Activated CD4-positive, alpha-beta T cell treated with anti-CD3 and anti-CD28 coated beads, Interleukin-2, Interleukin-4, amounts not matched to agents 100 ng/mL and 50 ng/mL, durations not matched to agents 16 hours and 8 hours (primary cell): ENCODE data around the gene VPREB1.
"Not testable (repeated sequence)": the region's sequence is repeated elsewhere in the genome, so short reads cannot be mapped to it uniquely, and the experiment has no call there.

Experiments
- DNase-seq: peaks from one replicate; pipeline ENCODE4 v3.0.0-alpha.2; 2020; ENCODE audit warnings: low spot score

Gene VPREB1

DNA sequence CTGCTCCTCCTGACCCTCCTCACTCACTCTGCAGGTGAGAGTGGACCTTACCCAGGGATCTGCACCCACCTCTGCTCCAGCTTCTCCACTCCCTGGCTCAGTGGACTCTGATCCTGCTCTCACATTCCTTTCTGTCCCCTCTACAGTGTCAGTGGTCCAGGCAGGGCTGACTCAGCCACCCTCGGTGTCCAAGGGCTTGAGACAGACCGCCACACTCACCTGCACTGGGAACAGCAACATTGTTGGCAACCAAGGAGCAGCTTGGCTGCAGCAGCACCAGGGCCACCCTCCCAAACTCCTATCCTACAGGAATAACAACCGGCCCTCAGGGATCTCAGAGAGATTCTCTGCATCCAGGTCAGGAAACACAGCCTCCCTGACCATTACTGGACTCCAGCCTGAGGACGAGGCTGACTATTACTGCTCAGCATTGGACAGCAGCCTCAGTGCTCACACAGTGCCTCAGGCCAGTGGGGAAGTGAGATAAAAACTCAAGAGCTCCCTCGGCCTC lies 29.7 kb upstream of the VPREB1 start:
- DNase-seq = no peak

DNA sequence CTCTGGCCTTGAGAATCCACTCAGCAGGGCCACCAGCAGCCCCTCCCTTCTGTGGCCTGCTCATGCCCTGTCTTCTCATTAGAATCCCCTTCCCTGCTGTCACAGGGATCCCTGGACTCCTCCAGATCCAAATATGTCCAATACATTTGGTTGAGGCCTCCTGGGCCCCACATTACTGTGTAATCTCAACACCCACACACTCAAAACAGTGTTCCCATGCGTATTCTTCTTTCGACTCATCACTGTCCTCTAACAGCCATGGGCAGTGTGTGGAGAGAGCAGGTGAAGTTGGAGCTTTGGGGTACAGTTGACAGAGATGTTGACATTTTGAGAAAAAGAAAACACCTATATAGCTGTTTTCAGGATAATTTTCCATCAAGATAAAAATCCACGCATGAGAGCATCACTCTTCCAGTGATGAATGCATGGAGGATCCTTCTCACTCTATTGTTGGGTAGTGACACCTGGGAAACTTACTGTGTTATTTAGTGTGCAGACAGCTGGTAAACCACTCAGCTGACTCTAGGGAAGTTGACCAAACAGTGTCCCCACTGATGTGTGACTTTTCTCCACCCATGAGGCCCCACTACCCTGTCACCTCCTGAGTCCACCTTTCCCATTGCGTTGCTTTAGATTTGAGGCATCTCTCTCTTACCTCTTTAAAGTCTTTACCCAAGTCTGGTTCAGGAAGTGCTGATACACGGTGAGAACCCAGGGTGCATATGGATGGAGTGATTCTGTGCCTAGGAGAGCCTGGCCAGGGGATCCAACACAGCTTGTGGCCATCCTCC lies 28.7 kb upstream of the VPREB1 start:
- peak; percentile 27 for DNase-seq

DNA sequence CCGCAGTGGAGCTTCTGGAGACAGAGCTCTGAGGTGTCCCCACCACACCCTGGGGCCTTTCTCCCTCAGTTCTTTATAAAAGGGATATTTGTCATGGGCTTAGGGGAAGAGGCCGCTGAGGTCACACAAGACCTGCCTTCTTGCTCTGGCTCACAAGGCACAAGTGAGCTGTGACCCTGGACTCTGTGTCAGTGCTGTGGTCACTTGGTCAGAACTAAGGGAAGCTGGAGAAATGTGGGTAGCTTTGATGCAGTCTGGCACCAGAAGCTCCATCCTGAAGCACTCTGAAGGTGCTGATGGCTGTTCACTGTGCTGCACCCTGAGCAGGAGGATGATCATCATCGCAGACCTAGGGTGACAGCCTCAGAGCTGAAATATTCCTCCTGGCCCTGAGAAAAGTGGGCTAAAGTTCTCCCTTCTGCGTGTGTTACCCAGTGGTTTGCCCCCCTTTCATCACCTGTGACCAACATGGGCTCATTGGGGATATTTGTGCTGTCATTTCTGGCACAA lies 28.1 kb upstream of the VPREB1 start:
- DNase-seq = no peak

DNA sequence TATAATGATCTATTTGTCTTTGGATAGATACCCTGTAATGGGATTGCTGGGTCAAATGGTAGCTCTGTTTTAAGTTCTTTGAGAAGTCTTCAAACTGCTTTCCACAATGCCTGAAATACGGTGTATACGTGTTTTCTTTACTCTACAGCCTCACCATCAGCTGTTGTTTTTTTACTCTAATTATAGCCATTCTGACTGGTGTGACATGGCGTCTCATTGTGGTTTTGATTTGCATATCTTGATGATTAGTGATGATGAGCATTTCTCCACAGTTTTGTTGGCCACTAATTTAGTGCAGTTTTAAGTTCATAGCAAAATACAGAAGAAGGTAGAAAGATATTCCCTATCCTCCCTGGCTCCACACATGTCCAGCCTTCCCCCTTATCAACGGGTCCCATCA lies 26.3 kb upstream of the VPREB1 start:
- no peak for DNase-seq

DNA sequence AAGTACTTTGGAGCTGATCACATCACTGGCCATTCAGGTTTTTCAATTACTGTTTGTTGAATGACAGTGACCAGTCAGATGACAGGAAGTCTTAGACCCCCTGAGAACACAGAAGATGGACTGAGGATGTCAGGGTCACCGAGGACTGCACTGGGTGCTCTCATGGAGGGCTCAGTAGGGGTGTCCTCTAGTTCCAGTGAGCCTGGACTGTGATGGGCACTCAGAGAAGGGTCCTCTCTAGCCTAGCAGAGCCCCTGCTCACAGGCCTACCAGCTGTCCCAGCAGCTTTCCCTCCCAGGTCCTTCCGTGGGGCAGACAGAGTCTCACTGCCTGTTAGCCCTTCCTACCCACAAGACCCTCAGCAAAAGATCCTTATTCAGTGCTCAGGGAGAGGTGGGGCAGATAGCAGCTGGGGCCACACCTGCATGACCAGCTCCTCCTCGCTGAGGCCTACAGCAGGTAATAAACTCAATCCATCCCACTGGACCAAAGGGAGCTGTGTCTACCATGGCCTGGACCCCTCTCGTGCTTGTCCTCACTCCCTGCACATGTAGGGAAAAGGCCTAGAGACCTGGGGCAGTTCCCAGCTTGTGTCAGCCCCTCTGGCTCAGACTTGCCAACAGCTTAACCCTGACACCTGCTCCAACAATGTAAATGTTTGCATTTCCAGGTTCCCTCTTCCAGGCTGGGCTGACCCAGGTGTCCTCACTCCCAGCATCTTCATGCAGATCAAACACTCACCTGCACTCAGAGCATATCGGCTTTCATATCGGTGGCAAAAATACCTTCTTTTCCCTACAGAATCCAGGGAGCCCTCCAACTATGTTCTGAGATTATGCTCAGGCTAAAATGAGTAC lies 25.2 kb upstream of the VPREB1 start:
- DNase-seq = no peak

DNA sequence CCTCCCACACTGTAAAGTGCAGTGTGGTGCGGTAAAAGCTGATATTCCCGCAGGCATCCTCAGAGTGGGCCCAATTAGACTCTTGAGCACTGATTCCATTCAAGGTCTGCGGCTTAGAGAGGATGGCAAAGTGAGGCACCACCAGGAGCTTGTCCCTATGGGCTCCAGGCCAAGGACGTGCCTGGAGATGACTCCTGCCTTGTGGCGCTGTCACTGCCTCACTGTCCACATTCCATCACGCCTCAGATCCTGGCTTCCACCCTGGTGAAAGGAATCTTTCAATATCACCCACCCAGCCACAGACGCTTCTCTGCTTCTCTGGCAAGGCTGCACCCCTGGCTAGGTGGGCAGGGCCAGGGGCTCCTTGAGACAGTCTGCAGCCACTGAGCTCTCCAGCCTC lies 23.5 kb upstream of the VPREB1 start:
- not testable (repeated sequence) for DNase-seq

DNA sequence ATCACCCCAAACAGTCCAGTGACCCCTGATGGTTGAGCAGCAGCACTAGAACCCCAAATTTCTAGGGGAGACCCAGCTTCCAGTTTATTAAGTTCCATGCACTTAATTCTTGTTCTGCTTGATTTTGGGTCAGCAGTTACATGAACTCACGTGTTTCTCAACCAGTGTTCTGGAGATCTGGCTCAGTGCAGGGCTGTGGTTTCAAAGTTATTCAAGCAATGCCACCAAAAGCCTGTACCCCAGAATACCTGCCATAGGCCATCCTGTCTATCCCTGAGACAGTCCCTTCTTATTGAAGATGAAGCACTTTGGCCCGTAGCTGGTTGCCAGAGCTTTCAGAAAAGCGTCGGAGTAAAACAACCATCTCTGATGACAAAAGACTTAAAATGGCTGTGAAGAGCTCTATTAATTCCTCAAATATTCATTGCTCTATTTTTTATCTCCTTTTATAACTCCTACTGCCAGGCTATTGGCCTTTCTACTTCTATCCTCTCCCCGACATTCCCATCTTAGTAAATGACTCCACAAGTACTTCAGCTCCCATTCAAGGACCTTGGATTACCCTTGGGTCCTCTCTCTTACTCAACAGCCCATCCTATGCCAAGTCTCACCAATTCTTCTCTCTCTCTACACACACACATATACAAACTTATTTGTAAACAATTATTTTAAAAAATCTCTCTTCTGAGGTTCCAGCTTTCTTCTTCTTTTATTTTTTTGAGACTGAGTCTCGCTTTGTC lies 18.0 kb upstream of the VPREB1 start:
- no peak for DNase-seq

DNA sequence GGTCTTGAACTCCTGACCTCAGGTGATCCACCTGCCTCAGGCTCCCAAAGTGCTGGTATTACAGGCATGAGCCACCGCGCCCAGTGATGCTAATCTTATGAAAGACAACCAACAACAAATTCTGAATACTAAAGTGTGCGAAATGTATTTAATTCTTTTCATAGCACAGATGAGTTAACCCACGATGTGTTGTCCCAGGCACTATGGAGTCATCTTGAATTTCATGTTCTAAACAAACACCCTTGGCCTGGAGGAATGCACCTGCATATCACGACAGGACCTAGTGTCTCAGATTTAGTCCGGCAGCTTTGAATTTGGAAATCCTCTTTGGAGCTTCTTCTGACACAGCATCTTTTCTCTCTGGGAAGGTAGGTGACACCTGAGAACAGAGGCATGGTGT lies 16.2 kb upstream of the VPREB1 start:
- DNase-seq = no peak

DNA sequence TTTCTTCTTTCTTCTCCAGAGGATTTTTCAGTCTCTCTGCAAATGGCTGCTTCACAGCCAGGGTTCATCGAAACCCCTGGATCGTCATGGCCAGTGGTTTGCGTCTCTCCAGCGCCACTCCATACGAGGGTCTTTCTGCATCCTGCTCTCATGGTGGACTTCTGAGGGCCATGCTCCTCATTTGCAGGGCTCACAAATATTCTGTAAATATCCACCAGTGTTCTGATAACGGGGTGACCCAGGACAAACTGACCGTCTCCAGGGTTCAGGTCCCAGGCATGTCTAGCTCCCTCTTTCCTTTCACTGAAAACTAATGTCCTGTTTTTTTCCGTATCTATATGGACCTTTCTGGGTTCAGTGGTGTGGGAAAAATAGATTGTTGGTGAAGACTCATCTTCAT lies 15.7 kb upstream of the VPREB1 start:
- DNase-seq = no peak

DNA sequence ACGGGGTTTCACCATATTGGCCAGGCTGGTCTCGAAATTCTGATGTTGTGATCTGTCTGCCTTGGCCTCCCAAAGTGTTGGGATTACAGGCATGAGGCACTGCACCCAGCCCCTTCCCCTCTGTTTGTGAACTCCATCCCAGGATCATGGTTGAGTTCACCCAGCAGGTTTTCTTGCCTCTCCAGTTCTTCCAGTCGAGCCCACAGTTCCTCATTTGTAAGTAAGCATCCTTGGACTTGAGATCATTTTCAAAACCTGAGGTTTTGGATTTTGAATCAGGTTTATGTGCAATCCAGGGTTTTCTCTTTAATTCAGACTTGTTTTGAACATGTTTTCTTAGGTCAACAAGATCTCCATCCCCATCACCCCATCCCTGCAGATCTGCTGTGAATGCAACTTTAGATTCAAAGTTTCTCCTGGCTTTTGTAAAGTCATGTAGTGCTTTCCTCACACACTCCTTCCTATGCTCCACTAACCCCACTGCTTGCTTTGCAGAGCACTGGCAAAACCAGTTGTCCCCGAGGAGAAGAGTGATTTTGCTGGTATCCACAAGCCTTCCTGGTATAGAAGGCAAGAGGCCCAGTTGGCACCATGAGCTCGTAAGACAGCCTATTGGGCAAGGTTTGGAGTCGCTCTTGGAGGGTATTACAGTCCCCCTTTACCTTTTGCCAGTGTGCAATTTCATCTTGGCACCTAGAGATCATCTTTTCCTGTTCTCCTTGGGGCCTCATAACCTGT lies 14.7 kb upstream of the VPREB1 start:
- no peak for DNase-seq

DNA sequence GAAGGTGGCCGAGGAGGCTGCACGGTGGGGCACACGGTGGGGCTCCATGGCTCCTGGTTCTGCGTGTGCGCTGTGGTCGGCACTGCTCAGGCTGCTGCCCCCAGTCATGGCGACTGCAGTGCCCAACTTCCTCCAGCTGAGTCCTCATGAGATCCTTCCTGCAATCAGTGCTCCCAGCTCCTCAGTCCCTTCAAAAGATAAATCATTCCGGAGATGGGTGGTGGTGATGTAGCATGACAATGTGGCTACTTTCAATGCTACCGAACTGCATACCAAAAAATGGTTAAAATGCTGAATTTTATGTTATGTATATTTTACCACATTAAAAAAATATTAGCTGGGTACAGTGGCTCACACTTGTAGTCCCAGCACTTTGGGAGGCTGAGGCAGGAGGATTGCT lies 14.1 kb upstream of the VPREB1 start:
- DNase-seq = no peak

DNA sequence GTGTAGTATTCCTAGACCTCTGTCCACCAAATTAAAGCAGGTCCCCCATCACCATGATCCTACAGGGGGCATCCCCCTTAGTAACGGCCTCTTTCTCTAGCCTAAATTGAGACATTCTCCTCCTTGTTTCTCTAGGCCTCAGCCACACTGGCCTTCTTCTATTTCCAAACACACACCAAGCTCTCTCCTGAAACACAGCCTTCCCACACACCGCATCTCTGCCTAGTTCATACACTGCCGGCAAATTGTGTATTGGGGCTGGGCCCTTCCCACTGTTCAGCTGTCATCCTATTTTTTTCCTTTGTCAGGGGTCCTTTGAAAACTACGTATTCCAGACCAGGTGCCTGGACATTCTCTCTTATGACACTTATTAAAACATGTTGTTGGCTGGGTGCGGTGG lies 11.5 kb upstream of the VPREB1 start:
- no peak for DNase-seq

DNA sequence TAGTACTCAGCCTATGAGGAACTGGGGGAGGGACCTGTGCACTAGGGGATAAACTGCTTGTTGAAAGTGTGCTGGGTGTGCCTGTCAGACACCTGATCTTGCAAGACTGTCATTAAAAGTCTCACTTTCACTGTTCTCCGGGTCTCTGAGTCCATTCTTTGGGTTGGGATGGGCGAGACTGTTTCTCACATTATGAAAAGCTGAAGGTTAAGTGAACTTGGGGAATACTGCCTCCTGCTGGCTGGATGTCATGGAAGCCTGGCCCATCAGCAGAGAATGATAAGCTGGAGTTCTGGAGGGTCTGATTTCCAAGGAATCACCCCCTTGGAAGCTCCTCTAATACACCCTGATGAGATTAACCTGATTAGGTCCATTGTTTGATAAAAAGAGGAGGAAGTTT lies 9.0 kb upstream of the VPREB1 start:
- DNase-seq = peak; percentile 66

DNA sequence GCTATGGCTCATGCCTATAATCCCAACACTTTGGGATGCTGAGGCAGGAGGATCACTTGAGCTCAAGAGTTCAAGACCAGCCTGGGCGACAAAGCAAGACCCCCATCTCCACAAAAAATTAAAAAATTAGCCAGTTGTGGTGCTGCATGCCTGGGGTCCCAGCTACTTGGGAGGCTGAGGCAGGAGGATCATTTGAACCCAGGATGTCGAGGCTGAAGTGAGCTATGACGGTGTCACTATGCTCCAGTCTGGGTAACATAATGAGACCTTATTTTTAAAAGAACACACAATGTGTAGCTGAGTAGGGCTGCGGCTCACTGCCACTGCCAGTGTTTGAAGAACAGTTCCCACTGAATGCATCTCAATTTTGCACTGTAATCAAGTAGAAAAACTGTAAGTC lies 7.1 kb upstream of the VPREB1 start:
- DNase-seq = no peak

DNA sequence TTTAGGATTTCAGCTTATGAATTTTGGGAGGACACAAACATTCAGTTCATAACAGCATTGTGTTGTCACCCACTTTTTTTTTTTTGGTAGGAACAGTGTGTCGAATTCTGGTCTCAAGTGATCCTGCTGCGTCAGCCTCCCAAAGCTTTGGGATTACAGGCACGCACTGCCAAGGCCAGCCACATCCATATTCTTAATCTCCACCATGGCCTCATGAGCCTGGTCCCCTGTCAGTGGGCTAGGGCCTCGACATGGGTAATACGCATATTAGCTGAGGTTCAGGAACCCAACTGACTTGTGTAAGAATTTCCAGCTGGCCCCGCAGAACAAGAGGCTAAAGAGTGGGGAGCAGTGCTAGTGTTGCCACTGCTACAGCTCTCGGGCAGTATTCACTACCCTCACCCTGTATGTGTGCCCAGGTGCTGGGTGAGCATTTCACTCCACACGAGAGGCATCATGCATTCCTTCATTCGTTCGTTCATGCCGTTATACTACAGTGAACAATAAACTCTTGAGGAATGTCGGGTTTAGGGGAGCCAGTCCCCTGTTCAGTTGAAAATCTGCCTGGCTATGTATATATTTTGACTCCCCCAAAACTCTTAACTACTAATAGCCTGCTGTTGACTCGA lies 5.2 kb upstream of the VPREB1 start:
- no peak for DNase-seq

DNA sequence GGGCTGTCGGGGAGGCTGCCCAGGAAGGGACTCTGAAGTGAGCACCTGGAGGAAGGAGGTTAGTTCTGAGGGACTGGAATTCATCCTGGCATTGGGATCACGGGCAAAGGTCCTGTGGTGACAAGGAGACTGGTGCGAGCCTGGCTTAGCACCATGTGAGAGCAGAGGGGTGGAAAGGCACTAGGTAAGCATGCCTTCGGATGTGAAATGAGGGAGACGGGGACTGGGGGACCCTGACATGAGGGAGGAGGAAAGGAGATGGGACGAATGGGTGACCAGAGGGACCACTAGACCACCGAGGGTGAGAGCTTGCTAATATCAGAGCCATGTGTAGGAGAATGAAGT lies 3.1 kb upstream of the VPREB1 start:
- no peak for DNase-seq

DNA sequence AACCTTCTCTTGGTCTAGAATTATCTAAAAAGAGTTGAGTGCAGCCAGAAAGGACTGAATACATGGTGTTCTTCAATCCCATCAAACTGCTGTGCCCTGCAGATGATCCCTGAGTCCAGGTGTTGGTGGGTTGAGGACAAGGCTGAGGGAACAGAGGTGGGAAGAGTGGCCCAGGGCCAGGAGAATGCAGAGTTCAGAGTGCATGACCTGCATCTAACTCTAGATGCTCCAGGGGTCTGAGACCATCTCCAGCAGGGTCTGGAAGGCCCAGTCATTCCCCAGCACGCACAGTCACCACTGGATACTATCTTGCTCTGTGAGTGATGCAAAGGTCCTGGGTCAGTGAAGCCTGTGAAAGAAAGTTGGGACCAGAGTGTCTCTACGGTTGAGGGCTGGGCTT lies 2.1 kb upstream of the VPREB1 start:
- no peak for DNase-seq

DNA sequence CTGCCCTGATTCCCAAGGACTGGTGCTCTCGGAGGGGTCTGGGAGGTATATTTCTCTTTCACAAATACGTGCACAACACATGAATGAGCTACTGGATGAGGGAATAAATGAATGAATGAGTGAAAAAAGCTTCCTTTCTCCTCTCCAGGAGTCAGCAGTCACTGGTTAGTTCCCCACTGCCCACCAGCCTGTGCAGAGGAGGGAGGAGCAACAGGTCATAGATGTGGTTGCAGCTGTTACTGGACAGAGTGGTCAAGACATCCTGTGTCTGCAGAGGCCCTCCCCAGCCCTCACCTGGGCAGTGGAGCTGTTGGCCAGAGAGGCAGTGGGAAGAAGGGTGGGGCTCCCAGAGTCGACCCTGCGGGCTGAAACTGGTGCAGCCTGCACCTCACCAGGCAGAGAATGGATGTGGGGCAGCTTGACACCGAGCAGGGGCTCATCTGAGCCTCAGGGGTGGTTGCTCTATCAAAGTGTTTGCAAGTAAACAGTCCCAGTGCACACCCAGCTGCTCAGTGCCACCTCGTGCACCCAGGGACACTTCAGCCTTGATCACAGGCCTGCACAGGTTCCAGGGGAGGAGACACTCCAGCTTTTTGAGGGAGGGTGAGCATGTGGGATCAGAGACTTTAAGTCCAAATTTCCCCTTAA lies 1.4 kb upstream of the VPREB1 start:
- no peak for DNase-seq

DNA sequence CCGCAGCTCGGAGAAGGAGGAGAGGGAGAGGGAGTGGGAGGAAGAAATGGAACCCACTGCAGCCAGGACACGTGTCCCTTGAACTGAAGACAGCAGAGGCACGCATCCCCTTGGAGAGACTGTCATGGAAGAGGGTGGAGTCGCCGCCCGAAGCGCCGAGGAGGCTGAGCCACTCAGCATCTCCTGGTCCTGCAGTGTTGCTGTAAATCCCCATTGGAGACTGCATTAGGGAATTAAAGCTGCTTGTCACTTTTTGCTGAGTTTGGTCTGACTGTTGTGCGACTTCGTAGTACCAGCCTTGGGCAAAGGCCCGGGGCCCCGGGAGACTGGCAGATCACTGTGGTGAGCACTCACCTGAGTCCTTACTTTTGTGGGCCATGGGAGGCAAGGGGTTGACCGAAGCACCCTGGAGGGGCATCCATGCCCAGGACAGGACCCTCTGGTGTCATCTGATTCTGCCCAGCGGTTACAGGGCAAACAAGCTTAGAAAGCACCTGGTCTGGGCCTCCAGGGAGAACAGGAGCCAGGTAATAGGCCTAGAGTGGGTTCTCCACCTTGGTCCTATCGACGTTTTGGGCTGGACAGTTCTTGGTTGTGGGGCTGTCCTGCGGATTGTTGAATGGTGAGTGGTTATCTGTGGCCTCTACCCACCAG lies 797 bp downstream of the VPREB1 start:
- DNase-seq = no peak

DNA sequence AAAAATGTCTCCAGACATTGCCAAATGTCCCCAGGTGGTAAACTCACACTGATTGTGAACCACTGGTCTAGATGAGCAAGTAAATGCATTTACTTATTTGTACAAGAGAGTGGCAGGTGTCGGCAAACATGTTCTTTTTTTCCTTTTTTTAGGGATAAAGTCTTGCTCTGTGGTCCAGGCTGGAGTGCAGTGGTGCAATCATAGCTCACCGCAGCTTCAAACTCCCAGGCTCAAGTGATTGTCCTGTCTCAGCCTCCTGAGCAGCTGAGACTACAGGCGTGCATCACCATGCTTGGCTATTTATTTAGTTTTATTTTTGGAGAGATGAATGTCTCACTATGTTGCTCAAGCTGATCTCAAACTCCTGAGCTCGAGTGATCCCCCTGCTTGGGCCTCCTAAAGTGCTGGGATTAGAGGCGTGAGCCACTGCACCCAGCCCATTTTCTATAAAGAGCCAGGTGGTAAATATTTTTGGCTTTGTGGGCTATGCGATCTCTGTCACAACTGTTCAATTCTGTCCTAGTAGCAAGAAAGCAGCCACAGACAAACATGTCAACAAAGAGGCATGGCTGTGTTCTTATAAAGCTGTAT lies 1.4 kb downstream of the VPREB1 start:
- no peak for DNase-seq
